ENCODE measurements around the gene ANXA7.
"Not testable (repeated sequence)": the region's sequence is repeated elsewhere in the genome, so short reads cannot be mapped to it uniquely, and the experiment has no call there.

ANXA7 gene

GRCh38 chr10:73408978-73409521 lies 4.8 kb downstream of the ANXA7 start:
- no peak for DNase-seq (ENCODE audit: low read depth, low spot score)
- no peak overlapping the region for H3K27ac ChIP-seq

- DNase-seq (ENCODE audit: low read depth, low spot score): no peak
- no peak overlapping the region for H3K27ac ChIP-seq
Measured at GRCh38 chr10:73408061-73408460, 5.8 kb downstream of the ANXA7 start.

- H3K27ac ChIP-seq: no peak overlapping the region
- no peak for DNase-seq (ENCODE audit: low read depth, low spot score)
Measured at GRCh38 chr10:73407495-73407894, 6.4 kb downstream of the ANXA7 start.

- no peak overlapping the region for H3K27ac ChIP-seq
- DNase-seq (ENCODE audit: low read depth, low spot score): no peak
Measured at GRCh38 chr10:73406846-73407245, 7.0 kb downstream of the ANXA7 start.

GRCh38 chr10:73405556-73405955 lies 8.3 kb downstream of the ANXA7 start:
- no peak for DNase-seq (ENCODE audit: low read depth, low spot score)

GRCh38 chr10:73404690-73405089 lies 9.2 kb downstream of the ANXA7 start:
- no peak for DNase-seq (ENCODE audit: low read depth, low spot score)
- H3K27ac ChIP-seq: no peak overlapping the region

More at GRCh38 chr10:73405556-73405955, 8.3 kb downstream of the ANXA7 start:
- H3K27ac ChIP-seq: no peak overlapping the region

- no peak overlapping the region for H3K27ac ChIP-seq
- DNase-seq (ENCODE audit: low read depth, low spot score): no peak
Measured at GRCh38 chr10:73401636-73402035, 12.2 kb downstream of the ANXA7 start.

GRCh38 chr10:73399063-73399462 lies 14.8 kb downstream of the ANXA7 start:
- no peak overlapping the region for H3K27ac ChIP-seq
- DNase-seq (ENCODE audit: low read depth, low spot score): no peak

GRCh38 chr10:73398024-73398423 lies 15.8 kb downstream of the ANXA7 start:
- no peak overlapping the region for H3K27ac ChIP-seq
- no peak for DNase-seq (ENCODE audit: low read depth, low spot score)

- not testable (repeated sequence) for H3K27ac ChIP-seq; DNase-seq (ENCODE audit: low read depth, low spot score)
Measured at GRCh38 chr10:73394325-73394724, 19.5 kb downstream of the ANXA7 start.

GRCh38 chr10:73388228-73388627 lies 25.6 kb downstream of the ANXA7 start:
- no peak for DNase-seq (ENCODE audit: low read depth, low spot score)
- H3K27ac ChIP-seq: no peak overlapping the region

- H3K27ac ChIP-seq: no peak overlapping the region
- no peak for DNase-seq (ENCODE audit: low read depth, low spot score)
Measured at GRCh38 chr10:73386583-73386982, 27.3 kb downstream of the ANXA7 start.

- no peak for DNase-seq (ENCODE audit: low read depth, low spot score)
- H3K27ac ChIP-seq: no peak overlapping the region
Measured at GRCh38 chr10:73379064-73379748, 34.7 kb downstream of the ANXA7 start.

- DNase-seq (ENCODE audit: low read depth, low spot score): peak; percentile 51
- H3K27ac ChIP-seq: peak overlapping the region; percentile 66
Measured at GRCh38 chr10:73376679-73377078, 37.2 kb downstream of the ANXA7 start.

- no peak for DNase-seq (ENCODE audit: low read depth, low spot score)
- H3K27ac ChIP-seq: no peak overlapping the region
Measured at GRCh38 chr10:73368238-73368637, 45.6 kb downstream of the ANXA7 start.

GRCh38 chr10:73366381-73367298 lies 47.2 kb downstream of the ANXA7 start:
- H3K27ac ChIP-seq: no peak overlapping the region

GRCh38 chr10:73364964-73365363 lies 48.9 kb downstream of the ANXA7 start:
- no peak overlapping the region for H3K27ac ChIP-seq
- no peak for DNase-seq (ENCODE audit: low read depth, low spot score)

More at GRCh38 chr10:73366381-73367298, 47.2 kb downstream of the ANXA7 start:
- no peak for DNase-seq (ENCODE audit: low read depth, low spot score)

GRCh38 chr10:73359492-73359891 lies 54.4 kb downstream of the ANXA7 start:
- H3K27ac ChIP-seq: no peak overlapping the region
- no peak for DNase-seq (ENCODE audit: low read depth, low spot score)

GRCh38 chr10:73358331-73359279 lies 55.3 kb downstream of the ANXA7 start, which contains the start of gene CFAP70:
Gene CFAP70 (minus strand): TSS chr10:73358864. CDS start chr10:73354796, 4,068 bp downstream.
- H3K27ac ChIP-seq: peak within 1 kb of the TSS; percentile 15

GRCh38 chr10:73357821-73358220 lies 56.0 kb downstream of the ANXA7 start:
- H3K27ac ChIP-seq: no peak overlapping the region
- no peak for DNase-seq (ENCODE audit: low read depth, low spot score)

More at GRCh38 chr10:73358331-73359279, 55.3 kb downstream of the ANXA7 start, which contains the start of gene CFAP70:
- DNase-seq (ENCODE audit: low read depth, low spot score): peak; percentile 91

All from epithelial cell of prostate (primary cell).